ENCODE measurements around the gene TENM3. TPM values are rescaled to one million over a fixed set of nuclear protein-coding genes. Genes with fewer than 3 reads are reported as not detected.

TENM3 gene
- total and polyA plus RNA-seq, 12 donors: 2.6 to 54.4 (median 42.8) TPM

GRCh38 chr4:182832352-182833120 is 589.3 kb downstream of the TENM3 start:
- 51 to 79% (median 63%) methylated on average over 2 to 3 of the region's 3 CpGs for WGBS, 4 donors
- H3K4me3 ChIP-seq: no peak overlapping the region
- TF ChIP-seq CTCF (IDR thresholded peaks at IDR 0.05): no peak
- no peak for TF ChIP-seq POLR2A (IDR thresholded peaks at IDR 0.05)
- no peaks in the 10 kb centered on the region for H3K36me3 ChIP-seq (replicated peaks in 1 of 2)
- intact Hi-C loops (cut with DNase I): no loop called here
- H3K27ac ChIP-seq: no peak overlapping the region
- no peaks in the 10 kb centered on the region for H3K9me3 ChIP-seq (replicated peaks in 1 of 3)
- H3K27me3 ChIP-seq: peaks cover 3% of the 10 kb centered on the region
- H3K4me1 ChIP-seq (replicated peaks in 1 of 2): no peaks in the 10 kb centered on the region
- no peak for DNase-seq

- Histone ChIP-seq H3K4me1 (replicated peaks in 1 of 2) (no peaks in the 10 kb centered on the region), H3K27ac (no peak overlapping the region), H3K36me3 (replicated peaks in 1 of 2) (no peaks in the 10 kb centered on the region), H3K9me3 (replicated peaks in 1 of 3) (no peaks in the 10 kb centered on the region), H3K4me3 (no peak overlapping the region), H3K27me3 (no peaks in the 10 kb centered on the region)
- TF ChIP-seq CTCF (IDR thresholded peaks at IDR 0.05): no peak
- TF ChIP-seq POLR2A (IDR thresholded peaks at IDR 0.05): no peak
- DNase-seq: no peak
- intact Hi-C loops (cut with DNase I): no loop called here
- 86 to 89% (median 87%) methylated on average over 25 to 26 of the region's 26 CpGs for WGBS, 4 donors
Measured at GRCh38 chr4:182835006-182835740, 592.0 kb downstream of the TENM3 start.

DNA sequence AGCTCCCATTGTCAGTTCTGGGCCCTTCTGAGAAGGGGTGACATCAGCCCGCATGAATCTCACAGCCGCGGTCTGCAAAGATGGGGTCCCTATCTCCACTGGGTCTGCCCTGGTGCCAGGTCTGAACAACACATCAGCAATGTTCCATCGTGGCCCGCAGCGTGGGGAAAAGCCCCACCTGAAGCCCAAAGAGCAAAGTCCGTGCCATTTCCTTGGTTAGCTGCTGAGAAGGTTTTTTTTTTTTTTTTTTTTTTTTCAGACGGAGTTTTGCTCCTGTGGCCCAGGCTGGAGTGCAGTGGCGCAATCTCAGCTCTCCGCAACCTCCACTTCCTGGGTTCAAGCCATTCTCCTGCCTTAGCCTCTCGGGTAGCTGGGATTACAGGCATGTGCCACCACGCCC is 594.6 kb downstream of the TENM3 start:
- H3K36me3 ChIP-seq (replicated peaks in 1 of 2): no peaks in the 10 kb centered on the region
- no peaks in the 10 kb centered on the region for H3K4me1 ChIP-seq (replicated peaks in 1 of 2)
- no peak for TF ChIP-seq CTCF (IDR thresholded peaks at IDR 0.05)
- TF ChIP-seq POLR2A (IDR thresholded peaks at IDR 0.05): no peak
- 79 to 93% (median 83%) methylated on average over 12 of the region's 12 CpGs for WGBS, 4 donors
- H3K9me3 ChIP-seq (replicated peaks in 1 of 3): no peaks in the 10 kb centered on the region
- DNase-seq: no peak
- intact Hi-C loops (cut with DNase I): no loop called here
- H3K27me3 ChIP-seq: no peaks in the 10 kb centered on the region
- no peak overlapping the region for H3K27ac ChIP-seq
- H3K4me3 ChIP-seq: no peak overlapping the region

DNA sequence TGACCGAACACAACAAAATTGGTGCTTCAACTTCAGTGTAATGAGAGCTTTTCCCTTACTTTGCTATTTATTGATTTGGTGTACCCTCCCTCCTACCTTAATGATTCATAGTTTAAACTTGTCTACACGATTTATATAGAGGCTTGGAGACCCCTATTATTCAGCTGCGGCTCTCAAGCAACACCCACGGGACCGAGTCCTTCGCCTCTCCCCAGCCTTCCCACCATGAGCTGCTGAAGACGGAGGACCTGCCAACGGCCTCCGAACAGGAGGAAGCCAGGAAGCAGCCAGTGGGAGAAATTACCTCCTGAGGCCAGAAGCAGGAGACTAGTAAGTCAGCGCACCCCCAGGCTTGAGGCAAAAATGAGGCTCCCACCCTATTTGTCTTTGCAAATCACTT is 595.3 kb downstream of the TENM3 start:
- no peaks in the 10 kb centered on the region for H3K36me3 ChIP-seq (replicated peaks in 1 of 2)
- TF ChIP-seq CTCF (IDR thresholded peaks at IDR 0.05) (no peak), POLR2A (IDR thresholded peaks at IDR 0.05) (no peak)
- no peak for DNase-seq
- H3K4me3 ChIP-seq: no peak overlapping the region
- H3K27me3 ChIP-seq: no peaks in the 10 kb centered on the region
- H3K27ac ChIP-seq: no peak overlapping the region
- no peaks in the 10 kb centered on the region for H3K9me3 ChIP-seq (replicated peaks in 1 of 3)
- WGBS, 4 donors: 73 to 87% (median 83%) methylated on average over 8 to 10 of the region's 10 CpGs
- no peaks in the 10 kb centered on the region for H3K4me1 ChIP-seq (replicated peaks in 1 of 2)
- intact Hi-C loops (cut with DNase I): no loop called here

All from adrenal gland (tissue), 12 donors.